ENCODE results near the gene MRC1. TPM values are rescaled to one million over a fixed set of nuclear protein-coding genes. Genes with fewer than 3 reads are reported as not detected.

MRC1 gene
- total and polyA plus RNA-seq, 2 of the 8 experiments (the other 6 are each of a cell fraction or from before 2014, with no cell fraction given), result 0.03 to 0.06 TPM

GRCh38 chr10:17872191-17873091 lies 63.3 kb downstream of the MRC1 start (continued):
- TF ChIP-seq RBBP5 (IDR thresholded peaks at IDR 0.05; ENCODE audit: borderline replicate concordance, low read depth, low read length) (no peak), CREB1 (IDR thresholded peaks at IDR 0.05) (no peak), KDM5A (IDR thresholded peaks at IDR 0.05; ENCODE audit: low read length) (no peak), SP4 (IDR thresholded peaks at IDR 0.05; ENCODE audit: low read length) (no peak), POLR2AphosphoS5 (IDR thresholded peaks at IDR 0.05; ENCODE audit: low read depth, low read length) (no peak), EZH2 (IDR thresholded peaks at IDR 0.05; ENCODE audit: low read depth, low read length, severe bottlenecking) (no peak), ATF2 (IDR thresholded peaks at IDR 0.05; ENCODE audit: low read length) (no peak), SP1 (IDR thresholded peaks at IDR 0.05; ENCODE audit: low read depth, low read length) (no peak), RFX5 (IDR thresholded peaks at IDR 0.05; ENCODE audit: borderline replicate concordance, low read depth, low read length) (no peak), JUND (IDR thresholded peaks at IDR 0.05; ENCODE audit: low read length) (no peak)
